Transverse colon (tissue), 4 donors: ENCODE data around the gene PSTPIP2. TPM values are rescaled to one million over a fixed set of nuclear protein-coding genes. Genes with fewer than 3 reads are reported as not detected.

Experiments
- DNase-seq: peaks from one replicate; pipeline ENCODE4 v3.0.0-alpha.2; 2019
- H3K27ac ChIP-seq, 4 donors: fragments of 200-600 bp; sonication (generic); 2 replicates each; pipeline ENCODE4 v1.5.1; 2016 to 2018; ENCODE audit warnings: inconsistent platforms in 4 of 4
- H3K27me3 ChIP-seq: fragments of 200-600 bp; sonication (generic); 2 replicates; pipeline ENCODE4 v1.5.1; 2017; ENCODE audit warnings: inconsistent platforms
- H3K36me3 ChIP-seq, 4 donors: fragments of 200-600 bp; sonication (generic); 2 replicates each; pipeline ENCODE4 v1.5.1; 2017 to 2019; ENCODE audit warnings: inconsistent platforms in 4 of 4
- H3K4me1 ChIP-seq, 4 donors: fragments of 200-600 bp; sonication (generic); 2 replicates each; pipeline ENCODE4 v1.5.1; 2017 to 2020; ENCODE audit warnings: inconsistent platforms in 4 of 4
- H3K4me3 ChIP-seq, 4 donors: fragments of 200-600 bp; sonication (generic); 1 replicate in 1 of 4; 2 replicates in 3 of 4; pipeline versions ENCODE4 v1.5.1 to v1.6.1; 2017 to 2019; ENCODE audit warnings: inconsistent platforms in 4 of 4
- H3K9me3 ChIP-seq, 2 donors: fragments of 200-600 bp; sonication (generic); 2 replicates each; pipeline ENCODE4 v1.5.1; 2017 to 2019; ENCODE audit warnings: inconsistent platforms in 2 of 2
- CTCF ChIP-seq, 5 experiments: fragments of 200-600 bp in 3 of 5; fragments of 450-650 bp in 2 of 5; sonication (generic) in 3 of 5; IDR thresholded peaks; 1 replicate in 2 of 5; 2 replicates in 3 of 5; pipeline ENCODE4 v1.5.1; 2016 to 2017; ENCODE audit warnings: antibody characterized with exemption in 5 of 5, inconsistent platforms in 3 of 5, mild to moderate bottlenecking in 2 of 5, moderate library complexity in 1 of 5
- EP300 ChIP-seq: sonication (generic); formaldehyde crosslinking; IDR thresholded peaks from one replicate; pipeline ENCODE4 v1.6.1; 2017; ENCODE audit warnings: antibody characterized with exemption, low read depth
- POLR2A ChIP-seq: fragments of 450-650 bp; IDR thresholded peaks from one replicate; pipeline ENCODE4 v1.6.1; 2016; ENCODE audit warnings: antibody characterized with exemption, mild to moderate bottlenecking, moderate library complexity
- POLR2AphosphoS5 ChIP-seq, 3 donors: sonication (generic); formaldehyde crosslinking; IDR thresholded peaks; one replicate each; pipeline ENCODE4 v1.6.1; 2016; ENCODE audit warnings: antibody characterized with exemption in 3 of 3
- WGBS, 2 donors: methylation state at CpG; one replicate each; pipeline ENCODE4 v1.1.5; 2018; ENCODE audit warnings: low coverage in 1 of 2; 5-methylcytosine and 5-hydroxymethylcytosine counted together
- in situ Hi-C, 4 donors: fragments of 200-750 bp; cut with MboI; loops; one replicate each; pipeline versions ENCODE4 v1.15.0 to v1.15.1; 2017; ENCODE audit warnings: low sequenced_read_pairs in 3 of 4, low pct_ligation_motif_present in 1 of 4, low pct_unique_long_range_greater_than_20kb in 1 of 4
- intact Hi-C: fragments of 100-400 bp; cut with DNase I; formaldehyde crosslinking; loops from one replicate; pipeline ENCODE4 v1.15.1; 2023; ENCODE audit warnings: low total_unique reads
- total RNA-seq, 4 donors: library from RNA; depleted of rRNA; stranded (reverse); fragments of >200 nt; gene quantifications; one replicate each; pipeline ENCODE4 v1.1.0, GENCODE V29; 2016

Gene PSTPIP2
- total RNA-seq, 4 donors from 2014 or later, result 2.6 to 21.9 (median 8.7) TPM

DNA sequence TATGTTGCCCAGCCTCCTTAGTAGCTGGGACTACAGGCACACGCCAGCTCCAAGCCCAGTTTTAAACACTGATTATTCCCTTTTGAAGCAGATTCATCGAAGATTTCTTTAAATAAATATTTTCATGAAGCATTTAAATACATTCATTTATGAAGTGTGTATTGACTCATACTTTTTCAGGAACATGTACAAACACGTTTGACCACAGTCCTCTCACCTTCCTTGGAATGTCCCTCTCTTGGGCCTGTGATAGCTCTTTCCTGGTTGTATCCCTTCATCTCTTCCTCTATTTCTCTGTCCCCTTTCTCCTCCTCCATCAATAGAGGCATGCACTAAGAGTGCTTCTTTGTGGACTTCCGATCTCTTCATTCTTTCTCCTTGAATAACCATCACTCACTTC is 2.5 kb downstream of the PSTPIP2 start:
- no peak overlapping the region for H3K27ac ChIP-seq
- in situ Hi-C loops, result no loop called here

DNA sequence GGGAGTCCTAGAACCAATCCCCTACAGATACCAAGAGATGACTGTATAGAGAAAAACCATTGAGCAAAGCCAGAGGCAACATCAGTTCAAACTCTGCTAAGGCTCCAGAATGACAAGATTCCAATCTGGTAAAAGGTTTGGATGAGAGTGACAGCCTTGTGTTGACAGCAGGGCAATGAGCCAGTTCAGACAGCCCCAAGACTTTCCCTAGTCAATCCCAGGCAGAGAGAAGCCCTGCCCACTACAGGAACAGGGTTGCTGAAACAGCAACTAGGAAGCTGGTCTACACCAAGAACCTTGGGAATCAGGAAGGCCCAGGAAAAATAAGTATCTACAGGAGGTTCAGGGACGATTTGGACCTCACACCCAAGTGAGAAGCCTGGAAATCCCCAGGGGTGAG is 3.3 kb downstream of the PSTPIP2 start:
- DNase-seq, result no peak
- H3K27me3 ChIP-seq, result no peaks in the 10 kb centered on the region
- no peaks in the 10 kb centered on the region for H3K36me3 ChIP-seq
- 20 to 31% methylated on average over 1 of the region's 1 CpG for WGBS, 2 donors
- H3K4me3 ChIP-seq, result no peak overlapping the region
- in situ Hi-C loops (no loop called here), intact Hi-C loops (no loop called here)
- TF ChIP-seq CTCF (IDR thresholded peaks at IDR 0.05), result no peak
- no peak for TF ChIP-seq POLR2AphosphoS5 (IDR thresholded peaks at IDR 0.05)
- peaks cover 7 to 23% (median 17%) of the 10 kb centered on the region in 4 donors for H3K4me1 ChIP-seq
- H3K9me3 ChIP-seq, result no peaks in the 10 kb centered on the region
- no peak overlapping the region for H3K27ac ChIP-seq

More for the DNA sequence above, 2.5 kb downstream of the PSTPIP2 start:
- no peak for TF ChIP-seq CTCF (IDR thresholded peaks at IDR 0.05)
- no peak for TF ChIP-seq EP300
- TF ChIP-seq POLR2AphosphoS5 (IDR thresholded peaks at IDR 0.05), result no peak
- TF ChIP-seq POLR2A, result no peak
- Histone ChIP-seq H3K4me1 (peaks cover 7 to 23% (median 17%) of the 10 kb centered on the region in 4 donors), H3K4me3 (no peak overlapping the region), H3K36me3 (no peaks in the 10 kb centered on the region), H3K9me3 (no peaks in the 10 kb centered on the region), H3K27me3 (no peaks in the 10 kb centered on the region)
- intact Hi-C loops, result no loop called here
- 75 to 78% methylated on average over 4 of the region's 4 CpGs for WGBS, 2 donors
- DNase-seq, result no peak

- in situ Hi-C loops, result no loop called here
- Histone ChIP-seq H3K36me3 (no peaks in the 10 kb centered on the region), H3K4me3 (no peak overlapping the region), H3K9me3 (no peaks in the 10 kb centered on the region), H3K27me3 (no peaks in the 10 kb centered on the region), H3K4me1 (peaks cover 3 to 15% (median 12%) of the 10 kb centered on the region in 4 donors), H3K27ac (no peak overlapping the region)
- TF ChIP-seq EP300, result no peak
- no peak for TF ChIP-seq CTCF (IDR thresholded peaks at IDR 0.05)
- no peak for TF ChIP-seq POLR2AphosphoS5 (IDR thresholded peaks at IDR 0.05)
- TF ChIP-seq POLR2A, result no peak
- no peak for DNase-seq
- WGBS, 2 donors, result 49 to 74% methylated on average over 2 to 5 of the region's 5 CpGs
- intact Hi-C loops, result no loop called here
Measured at GRCh38 chr18:46067438-46068007, 4.5 kb downstream of the PSTPIP2 start.

DNA sequence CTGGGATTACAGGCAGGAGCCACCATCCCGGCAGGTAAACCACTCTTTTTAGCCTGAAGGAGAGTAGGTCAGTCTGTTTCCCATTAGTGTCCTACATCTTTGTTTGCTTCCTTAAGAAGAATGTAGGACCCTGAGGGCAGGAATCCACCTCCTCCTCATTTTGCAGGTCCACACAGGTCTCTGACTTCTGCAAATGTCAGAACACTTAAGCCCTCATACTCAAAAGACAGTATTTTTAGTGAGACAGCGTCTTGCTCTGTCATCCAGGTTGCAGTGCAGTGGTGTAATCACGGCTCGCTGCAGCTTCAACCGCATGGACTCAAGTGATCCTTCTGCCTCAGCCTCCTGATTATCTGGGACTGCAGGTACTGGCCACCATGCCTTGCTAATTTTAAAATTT is 9.3 kb downstream of the PSTPIP2 start:
- no peaks in the 10 kb centered on the region for H3K27me3 ChIP-seq
- no peak for DNase-seq
- intact Hi-C loops, result no loop called here
- no peaks in the 10 kb centered on the region for H3K36me3 ChIP-seq
- no peaks in the 10 kb centered on the region for H3K4me1 ChIP-seq
- TF ChIP-seq POLR2A (no peak), POLR2AphosphoS5 (IDR thresholded peaks at IDR 0.05) (no peak), EP300 (no peak), CTCF (IDR thresholded peaks at IDR 0.05) (no peak)
- H3K9me3 ChIP-seq, result no peaks in the 10 kb centered on the region
- 92% methylated on average over 5 of the region's 5 CpGs; no CpG with 5 or more reads in 1 of the 2 donors for WGBS, 2 donors
- no peak overlapping the region for H3K4me3 ChIP-seq
- no peak overlapping the region for H3K27ac ChIP-seq
- in situ Hi-C loops, result no loop called here
